Mesenchymal stem cell (in vitro differentiated cells and primary cell): ENCODE results near the gene PURA.

ENCODE experiments used
- DNase-seq: peaks from one replicate; pipeline ENCODE4 v3.0.0-alpha.2; 2013
- H2AFZ ChIP-seq: one replicate; pipeline ENCODE4 v1.6.1; 2013; ENCODE audit warnings: low read depth, mild to moderate bottlenecking, control low read depth, inconsistent platforms, low read length, moderate library complexity
- H2AK5ac ChIP-seq: 2 replicates; pipeline ENCODE4 v1.6.1; 2013; ENCODE audit warnings: low read length, moderate library complexity, mild to moderate bottlenecking, inconsistent platforms; ENCODE audit not compliant: severe bottlenecking
- H2BK120ac ChIP-seq: one replicate; pipeline ENCODE4 v1.6.1; 2013; ENCODE audit warnings: low read depth, mild to moderate bottlenecking, inconsistent platforms, low read length, moderate library complexity
- H2BK12ac ChIP-seq, 2 experiments: one replicate each; pipeline ENCODE4 v1.6.1; 2013; ENCODE audit warnings: inconsistent platforms in 2 of 2, low read length in 2 of 2, mild to moderate bottlenecking in 2 of 2, moderate library complexity in 2 of 2, control low read depth in 1 of 2
- H2BK15ac ChIP-seq: one replicate; pipeline ENCODE4 v1.6.1; 2013; ENCODE audit warnings: mild to moderate bottlenecking, low read depth, inconsistent platforms; ENCODE audit not compliant: poor library complexity, severe bottlenecking
- H2BK5ac ChIP-seq: 2 replicates; pipeline ENCODE4 v1.6.1; 2013; ENCODE audit warnings: low read depth, mild to moderate bottlenecking, low read length, control low read depth, inconsistent platforms; ENCODE audit not compliant: poor library complexity, severe bottlenecking
- H3K14ac ChIP-seq, 2 experiments: one replicate each; pipeline ENCODE4 v1.6.1; 2013; ENCODE audit warnings: inconsistent platforms in 2 of 2, low read length in 2 of 2, control low read depth in 1 of 2, mild to moderate bottlenecking in 1 of 2, moderate library complexity in 1 of 2
- H3K18ac ChIP-seq, 2 experiments: one replicate each; pipeline ENCODE4 v1.6.1; 2013; ENCODE audit warnings: inconsistent platforms in 2 of 2, low read length in 2 of 2, control low read depth in 1 of 2, low read depth in 1 of 2, mild to moderate bottlenecking in 1 of 2
- H3K23ac ChIP-seq, 2 experiments: one replicate each; pipeline ENCODE4 v1.6.1; 2013; ENCODE audit warnings: inconsistent platforms in 2 of 2, low read length in 2 of 2, mild to moderate bottlenecking in 2 of 2, moderate library complexity in 2 of 2, control low read depth in 1 of 2
- H3K27ac ChIP-seq: 2 replicates; pipeline ENCODE4 v1.5.1; 2013; ENCODE audit warnings: mild to moderate bottlenecking, moderate library complexity, low read length, control low read depth, inconsistent platforms; ENCODE audit not compliant: poor library complexity, severe bottlenecking
- H3K27me3 ChIP-seq, 2 experiments: 2 replicates each; pipeline versions ENCODE4 v1.6.1 to v1.7.0; 2013; ENCODE audit warnings: low read length in 2 of 2, mild to moderate bottlenecking in 2 of 2, moderate library complexity in 2 of 2, control low read depth in 1 of 2, inconsistent platforms in 1 of 2; ENCODE audit not compliant: control insufficient read depth in 1 of 2, insufficient read depth in 1 of 2
- H3K36me3 ChIP-seq, 2 experiments: 2 replicates each; pipeline versions ENCODE4 v1.6.1 to v1.7.0; 2013; ENCODE audit warnings: low read length in 2 of 2, control low read depth in 1 of 2, inconsistent platforms in 1 of 2, low read depth in 1 of 2, mild to moderate bottlenecking in 1 of 2; ENCODE audit not compliant: insufficient read depth in 2 of 2, control insufficient read depth in 1 of 2
- H3K4ac ChIP-seq, 2 experiments: one replicate each; pipeline ENCODE4 v1.6.1; 2013; ENCODE audit warnings: inconsistent platforms in 2 of 2, low read length in 2 of 2, mild to moderate bottlenecking in 2 of 2, moderate library complexity in 2 of 2, control low read depth in 1 of 2, low read depth in 1 of 2
- H3K4me1 ChIP-seq: 2 replicates; pipeline ENCODE4 v1.6.1; 2013; ENCODE audit warnings: low read depth, low read length, control low read depth; ENCODE audit not compliant: control insufficient read depth, insufficient read depth
- H3K4me2 ChIP-seq: 2 replicates; pipeline ENCODE4 v1.6.1; 2013; ENCODE audit warnings: low read length, mild to moderate bottlenecking, inconsistent platforms; ENCODE audit not compliant: poor library complexity, severe bottlenecking
- H3K4me3 ChIP-seq, 2 experiments: 2 replicates each; pipeline versions ENCODE4 v1.5.1 to v1.7.0; 2013; ENCODE audit warnings: low read length in 2 of 2, mild to moderate bottlenecking in 2 of 2, control low read depth in 1 of 2, low read depth in 1 of 2; ENCODE audit not compliant: insufficient read depth in 1 of 2
- H3K79me1 ChIP-seq: replicated peaks from 2 replicates; pipeline ENCODE4 v1.6.1; 2013; ENCODE audit warnings: mild to moderate bottlenecking, control low read depth, low read length, inconsistent platforms; ENCODE audit not compliant: poor library complexity, severe bottlenecking
- H3K9ac ChIP-seq: 2 replicates; pipeline ENCODE4 v1.7.0; 2013; ENCODE audit warnings: mild to moderate bottlenecking, low read length, moderate library complexity
- H3K9me3 ChIP-seq: 2 replicates; pipeline ENCODE4 v1.7.0; 2013; ENCODE audit warnings: mild to moderate bottlenecking, low read length; ENCODE audit not compliant: control insufficient read depth
- H4K8ac ChIP-seq: one replicate; pipeline ENCODE4 v1.6.1; 2013; ENCODE audit warnings: inconsistent platforms, mild to moderate bottlenecking, low read length, moderate library complexity
- H4K91ac ChIP-seq: one replicate; pipeline ENCODE4 v1.6.1; 2013; ENCODE audit warnings: mild to moderate bottlenecking, low read length, inconsistent platforms
- WGBS: methylation state at CpG from one replicate; pipeline ENCODE4 v1.1.7; 2013; ENCODE audit warnings: mixed read lengths; 5-methylcytosine and 5-hydroxymethylcytosine counted together

The PURA gene

GRCh38 chr5:140148508-140148907 is 34.6 kb downstream of the PURA start:
- Histone ChIP-seq H2BK15ac (no peak overlapping the region), H3K9me3 (no peaks in the 10 kb centered on the region), H3K18ac (no peak overlapping the region), H3K4ac (no peak overlapping the region), H2BK12ac (no peak overlapping the region), H3K9ac (no peak overlapping the region), H3K23ac (no peak overlapping the region), H3K36me3 (no peaks in the 10 kb centered on the region), H3K27ac (no peak overlapping the region), H2BK5ac (no peak overlapping the region), H3K27me3 (peaks cover 0 to 64% of the 10 kb centered on the region in 2 experiments), H2BK120ac (no peak overlapping the region), H4K91ac (no peak overlapping the region), H3K79me1 (peaks cover 15% of the 10 kb centered on the region), H3K14ac (no peak overlapping the region), H2AFZ (no peak overlapping the region), H4K8ac (no peak overlapping the region), H2AK5ac (no peak overlapping the region), H3K4me3 (no peak overlapping the region), H3K4me2 (no peak overlapping the region), H3K4me1 (peaks cover 12% of the 10 kb centered on the region)
- DNase-seq: peak; percentile 32
- WGBS: 6% methylated on average over 4 of the region's 6 CpGs

- no peaks in the 10 kb centered on the region for H3K36me3 ChIP-seq
- H3K23ac ChIP-seq: no peak overlapping the region
- no peak overlapping the region for H3K27ac ChIP-seq
- no peaks in the 10 kb centered on the region for H3K9me3 ChIP-seq
- no peak for DNase-seq
- H3K18ac ChIP-seq: no peak overlapping the region
- no peak overlapping the region for H2AFZ ChIP-seq
- H3K4ac ChIP-seq: no peak overlapping the region
- H3K27me3 ChIP-seq: peaks cover 0 to 64% of the 10 kb centered on the region in 2 experiments
- H3K9ac ChIP-seq: no peak overlapping the region
- no peak overlapping the region for H2BK15ac ChIP-seq
- H2BK5ac ChIP-seq: no peak overlapping the region
- H3K4me2 ChIP-seq: no peak overlapping the region
- H3K4me3 ChIP-seq: no peak overlapping the region
- H2BK120ac ChIP-seq: no peak overlapping the region
- peaks cover 13% of the 10 kb centered on the region for H3K79me1 ChIP-seq
- no peak overlapping the region for H4K8ac ChIP-seq
- no peak overlapping the region for H4K91ac ChIP-seq
- peaks cover 12% of the 10 kb centered on the region for H3K4me1 ChIP-seq
- H2AK5ac ChIP-seq: no peak overlapping the region
- H3K14ac ChIP-seq: no peak overlapping the region
- WGBS: 100% methylated on average over 2 of the region's 2 CpGs
- H2BK12ac ChIP-seq: no peak overlapping the region
These were observed 36.3 kb downstream of the PURA start for GRCh38 chr5:140150201-140150600.

GRCh38 chr5:140151144-140152021 is 37.5 kb downstream of the PURA start:
- Histone ChIP-seq H3K4ac (no peak overlapping the region), H3K18ac (no peak overlapping the region), H3K23ac (no peak overlapping the region), H3K79me1 (peaks cover 9% of the 10 kb centered on the region), H3K27me3 (peaks cover 0 to 55% of the 10 kb centered on the region in 2 experiments), H3K4me3 (no peak overlapping the region), H4K91ac (no peak overlapping the region), H3K9me3 (no peaks in the 10 kb centered on the region), H3K9ac (no peak overlapping the region), H2BK120ac (no peak overlapping the region), H3K4me2 (no peak overlapping the region), H4K8ac (no peak overlapping the region), H3K14ac (no peak overlapping the region), H2BK15ac (no peak overlapping the region), H2BK12ac (no peak overlapping the region), H2AFZ (no peak overlapping the region), H3K4me1 (peaks cover 2% of the 10 kb centered on the region), H3K36me3 (no peaks in the 10 kb centered on the region), H2BK5ac (no peak overlapping the region), H2AK5ac (no peak overlapping the region), H3K27ac (no peak overlapping the region)
- 90% methylated on average over 5 of the region's 7 CpGs for WGBS
- DNase-seq: no peak

GRCh38 chr5:140152022-140152999 is 38.4 kb downstream of the PURA start:
- no peak for DNase-seq
- peaks cover 0 to 45% of the 10 kb centered on the region in 2 experiments for H3K27me3 ChIP-seq
- no peak overlapping the region for H2BK15ac ChIP-seq
- H4K8ac ChIP-seq: no peak overlapping the region
- no peak overlapping the region for H3K4me3 ChIP-seq
- H3K4ac ChIP-seq: no peak overlapping the region
- no peak overlapping the region for H2BK120ac ChIP-seq
- no peak overlapping the region for H2BK12ac ChIP-seq
- no peaks in the 10 kb centered on the region for H3K9me3 ChIP-seq
- 65% methylated on average over 21 of the region's 23 CpGs for WGBS
- no peak overlapping the region for H3K23ac ChIP-seq
- no peak overlapping the region for H3K27ac ChIP-seq
- no peak overlapping the region for H2AFZ ChIP-seq
- no peak overlapping the region for H3K4me2 ChIP-seq
- H3K18ac ChIP-seq: no peak overlapping the region
- H2BK5ac ChIP-seq: no peak overlapping the region
- peaks cover 9% of the 10 kb centered on the region for H3K79me1 ChIP-seq
- no peak overlapping the region for H3K14ac ChIP-seq
- H3K4me1 ChIP-seq: peaks cover under 1% of the 10 kb centered on the region
- H4K91ac ChIP-seq: no peak overlapping the region
- H2AK5ac ChIP-seq: no peak overlapping the region
- H3K9ac ChIP-seq: no peak overlapping the region
- no peaks in the 10 kb centered on the region for H3K36me3 ChIP-seq
